HepG2 (cell line): Measurements from ENCODE around the gene PXT1. TPM values are rescaled to one million over a fixed set of nuclear protein-coding genes. Genes with fewer than 3 reads are reported as not detected.
A peak's percentile ranks its signal among the peaks of the same experiment; 100 is the strongest.

Experiments used
- FOXO1 ChIP-seq: sonication (generic); formaldehyde crosslinking; IDR thresholded peaks from 2 replicates; pipeline ENCODE4 v1.4.0; 2020; ENCODE audit warnings: missing genetic modification reagents
- HNF4G ChIP-seq, 2 experiments: sonication (generic) in 1 of 2; formaldehyde crosslinking in 1 of 2; IDR thresholded peaks; 2 replicates each; pipeline versions ENCODE4 v1.4.0 to v1.6.1; 2011 to 2020; ENCODE audit warnings: borderline replicate concordance in 2 of 2, low read depth in 2 of 2, mild to moderate bottlenecking in 2 of 2, low read length in 1 of 2, missing genetic modification reagents in 1 of 2, moderate library complexity in 1 of 2
- KDM6A ChIP-seq: IDR thresholded peaks from 2 replicates; pipeline ENCODE4 v1.6.1; 2016; ENCODE audit warnings: low read depth
- MIER2 ChIP-seq: IDR thresholded peaks from 2 replicates; pipeline ENCODE4 v1.6.1; 2016; ENCODE audit warnings: missing biosample characterization, missing genetic modification reagents
- PRPF4 ChIP-seq: fragments of 200-400 bp; formaldehyde crosslinking; IDR thresholded peaks from 2 replicates; pipeline ENCODE4 v1.6.1; 2016; ENCODE audit warnings: low read length, low read depth; ENCODE audit not compliant: poor library complexity, severe bottlenecking
- RFX5 ChIP-seq: IDR thresholded peaks from 2 replicates; pipeline ENCODE4 v1.6.1; 2011; ENCODE audit warnings: low read depth, low read length, improper control_type of control experiment
- SP1 ChIP-seq, 2 experiments: fragments of 450-650 bp in 1 of 2; sonication (generic) in 1 of 2; formaldehyde crosslinking in 1 of 2; IDR thresholded peaks; 2 replicates each; pipeline versions ENCODE4 v1.4.0 to v1.6.1; 2016 to 2020; ENCODE audit warnings: missing genetic modification reagents in 1 of 2
- STAG1 ChIP-seq: sonication (generic); formaldehyde crosslinking; IDR thresholded peaks from 2 replicates; pipeline ENCODE4 v1.4.0; 2020; ENCODE audit warnings: missing genetic modification reagents
- TARDBP ChIP-seq: sonication (generic); formaldehyde crosslinking; IDR thresholded peaks from 2 replicates; pipeline ENCODE4 v1.8.0; 2022; ENCODE audit warnings: mild to moderate bottlenecking, missing genetic modification reagents
- TBX2 ChIP-seq: sonication (generic); formaldehyde crosslinking; IDR thresholded peaks from 2 replicates; pipeline ENCODE4 v1.5.0; 2020; ENCODE audit warnings: missing genetic modification reagents, mild to moderate bottlenecking, borderline replicate concordance
- TP53 ChIP-seq: sonication (generic); formaldehyde crosslinking; conservative IDR thresholded peaks from 2 replicates; pipeline ENCODE4 v1.4.0; 2020; ENCODE audit warnings: missing genetic modification reagents
- TRIM24 ChIP-seq: sonication (generic); formaldehyde crosslinking; IDR thresholded peaks from 2 replicates; pipeline ENCODE4 v1.8.0; 2022; ENCODE audit warnings: mild to moderate bottlenecking, missing genetic modification reagents
- ZBTB34 ChIP-seq: sonication (generic); formaldehyde crosslinking; IDR thresholded peaks from 2 replicates; pipeline ENCODE4 v1.8.0; 2022; ENCODE audit warnings: mild to moderate bottlenecking, missing genetic modification reagents
- ZMAT5 ChIP-seq: sonication (generic); formaldehyde crosslinking; IDR thresholded peaks from 2 replicates; pipeline ENCODE4 v1.5.0; 2020; ENCODE audit warnings: mild to moderate bottlenecking, low read depth, missing genetic modification reagents, borderline replicate concordance
- ZNF280B ChIP-seq: sonication (generic); formaldehyde crosslinking; IDR thresholded peaks from 2 replicates; pipeline ENCODE4 v1.5.0; 2020; ENCODE audit warnings: missing genetic modification reagents, mild to moderate bottlenecking, borderline replicate concordance
- ZNF75D ChIP-seq: sonication (generic); formaldehyde crosslinking; IDR thresholded peaks from 2 replicates; pipeline ENCODE4 v1.8.1; 2023; ENCODE audit warnings: missing genetic modification reagents, mild to moderate bottlenecking, borderline replicate concordance
- ZNF782 ChIP-seq: sonication (generic); formaldehyde crosslinking; IDR thresholded peaks from 2 replicates; pipeline ENCODE4 v1.4.0; 2020; ENCODE audit warnings: missing genetic modification reagents, mild to moderate bottlenecking, borderline replicate concordance
- polyA plus RNA-seq, 8 experiments: library from polyadenylated mRNA; depleted of rRNA in 3 of 8; stranded (reverse) in 7 of 8; unstranded in 1 of 8; fragments of >200 nt; fragmentation: Illumina TruSeq in 4 of 8; extraction: Trizol in 4 of 8; gene quantifications; 2 replicates each; pipeline versions ENCODE4 v1.2.1 to v1.2.3, GENCODE V29; 2011 to 2016; ENCODE audit warnings: low read depth in 4 of 8, missing spikeins in 1 of 8, mixed read lengths in 1 of 8; ENCODE audit not compliant: insufficient read depth in 1 of 8
- total RNA-seq, 5 experiments: library from RNA; depleted of rRNA; stranded (reverse); fragments of >200 nt; fragmentation: Illumina TruSeq; extraction: Trizol; gene quantifications; 2 replicates each; pipeline ENCODE4 v1.2.3, GENCODE V29; 2016; ENCODE audit warnings: low read depth in 1 of 5
- TF ChIP-seq, protein P1 (sequence below): sonication (generic); formaldehyde crosslinking; IDR thresholded peaks from 2 replicates; pipeline ENCODE4 v1.5.0; 2020; ENCODE audit warnings: missing genetic modification reagents
- TF ChIP-seq, protein P2 (sequence below): sonication (generic); formaldehyde crosslinking; IDR thresholded peaks from 2 replicates; pipeline ENCODE4 v1.5.1; 2020; ENCODE audit warnings: missing genetic modification reagents, mild to moderate bottlenecking, borderline replicate concordance
- TF ChIP-seq, protein P3 (sequence below): sonication (generic); formaldehyde crosslinking; IDR thresholded peaks from 2 replicates; pipeline ENCODE4 v1.5.1; 2020; ENCODE audit warnings: missing genetic modification reagents, mild to moderate bottlenecking, borderline replicate concordance

The PXT1 gene
- total and polyA plus RNA-seq, 2 of the 13 experiments (the other 11 are each of a cell fraction or from before 2014, with no cell fraction given) = 0.04 TPM; not detected in 1

GRCh38 chr6:36340618-36341454, 101.8 kb downstream of the PXT1 start (continued):
- TF ChIP-seq, protein P1, sequence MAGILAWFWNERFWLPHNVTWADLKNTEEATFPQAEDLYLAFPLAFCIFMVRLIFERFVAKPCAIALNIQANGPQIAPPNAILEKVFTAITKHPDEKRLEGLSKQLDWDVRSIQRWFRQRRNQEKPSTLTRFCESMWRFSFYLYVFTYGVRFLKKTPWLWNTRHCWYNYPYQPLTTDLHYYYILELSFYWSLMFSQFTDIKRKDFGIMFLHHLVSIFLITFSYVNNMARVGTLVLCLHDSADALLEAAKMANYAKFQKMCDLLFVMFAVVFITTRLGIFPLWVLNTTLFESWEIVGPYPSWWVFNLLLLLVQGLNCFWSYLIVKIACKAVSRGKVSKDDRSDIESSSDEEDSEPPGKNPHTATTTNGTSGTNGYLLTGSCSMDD = no peak
- TF ChIP-seq TRIM24 (no peak), ZNF280B (CRISPR knock-in tag) (no peak; the same call in 1 of the 2 replicates), FOXO1 (CRISPR knock-in tag) (no peak), RFX5 (no peak), ZBTB34 (CRISPR knock-in tag) (no peak), SP1 (IDR thresholded peaks at IDR 0.05) (no peak), SP1 (CRISPR knock-in tag; IDR thresholded peaks at IDR 0.05) (no peak), HNF4G (IDR thresholded peaks at IDR 0.05; ENCODE audit: borderline replicate concordance, low read depth, low read length) (no peak), HNF4G (CRISPR knock-in tag; IDR thresholded peaks at IDR 0.05; ENCODE audit: borderline replicate concordance, low read depth) (no peak), MIER2 (CRISPR knock-in tag) (no peak), TP53 (no peak), ZMAT5 (CRISPR knock-in tag) (no peak), ZNF75D (no peak), ZNF782 (CRISPR knock-in tag) (0 out of 2 replicates have a peak, but pooled peaks have one; percentile 48), TARDBP (CRISPR knock-in tag) (0 out of 2 replicates have a peak, but pooled peaks have one; percentile 39), PRPF4 (no peak), TBX2 (CRISPR knock-in tag) (no peak; the same call in 1 of the 2 replicates), STAG1 (peak; percentile 61), KDM6A (CRISPR knock-in tag) (no peak)
- TF ChIP-seq, protein P2, sequence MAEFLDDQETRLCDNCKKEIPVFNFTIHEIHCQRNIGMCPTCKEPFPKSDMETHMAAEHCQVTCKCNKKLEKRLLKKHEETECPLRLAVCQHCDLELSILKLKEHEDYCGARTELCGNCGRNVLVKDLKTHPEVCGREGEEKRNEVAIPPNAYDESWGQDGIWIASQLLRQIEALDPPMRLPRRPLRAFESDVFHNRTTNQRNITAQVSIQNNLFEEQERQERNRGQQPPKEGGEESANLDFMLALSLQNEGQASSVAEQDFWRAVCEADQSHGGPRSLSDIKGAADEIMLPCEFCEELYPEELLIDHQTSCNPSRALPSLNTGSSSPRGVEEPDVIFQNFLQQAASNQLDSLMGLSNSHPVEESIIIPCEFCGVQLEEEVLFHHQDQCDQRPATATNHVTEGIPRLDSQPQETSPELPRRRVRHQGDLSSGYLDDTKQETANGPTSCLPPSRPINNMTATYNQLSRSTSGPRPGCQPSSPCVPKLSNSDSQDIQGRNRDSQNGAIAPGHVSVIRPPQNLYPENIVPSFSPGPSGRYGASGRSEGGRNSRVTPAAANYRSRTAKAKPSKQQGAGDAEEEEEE (CRISPR knock-in tag) = no peak
- TF ChIP-seq, protein P3, sequence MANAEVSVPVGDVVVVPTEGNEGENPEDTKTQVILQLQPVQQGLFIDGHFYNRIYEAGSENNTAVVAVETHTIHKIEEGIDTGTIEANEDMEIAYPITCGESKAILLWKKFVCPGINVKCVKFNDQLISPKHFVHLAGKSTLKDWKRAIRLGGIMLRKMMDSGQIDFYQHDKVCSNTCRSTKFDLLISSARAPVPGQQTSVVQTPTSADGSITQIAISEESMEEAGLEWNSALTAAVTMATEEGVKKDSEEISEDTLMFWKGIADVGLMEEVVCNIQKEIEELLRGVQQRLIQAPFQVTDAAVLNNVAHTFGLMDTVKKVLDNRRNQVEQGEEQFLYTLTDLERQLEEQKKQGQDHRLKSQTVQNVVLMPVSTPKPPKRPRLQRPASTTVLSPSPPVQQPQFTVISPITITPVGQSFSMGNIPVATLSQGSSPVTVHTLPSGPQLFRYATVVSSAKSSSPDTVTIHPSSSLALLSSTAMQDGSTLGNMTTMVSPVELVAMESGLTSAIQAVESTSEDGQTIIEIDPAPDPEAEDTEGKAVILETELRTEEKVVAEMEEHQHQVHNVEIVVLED (CRISPR knock-in tag) = no peak
